Activated CD4-positive, alpha-beta memory T cell treated with anti-CD3 and anti-CD28 coated beads, Interleukin-2, amount 10 ng/mL, durations not matched to agents 7 days and 5 days (primary cell): Measurements from ENCODE around the gene ABCA9. TPM values are rescaled to one million over a fixed set of nuclear protein-coding genes. Genes with fewer than 3 reads are reported as not detected.

ENCODE experiments used
- total RNA-seq, 2 experiments: library from RNA; stranded (reverse); gene quantifications; one replicate each; pipeline ENCODE4 v1.2.3, GENCODE V29; 2021

The ABCA9 gene
- total RNA-seq, 2 experiments from 2014 or later, result 0.05 TPM; not detected in 1

Other genes with a start within 250 kb of the ABCA9 start
- not detected for gene ABCA8, start 105.5 kb downstream of the ABCA9 start, total RNA-seq
- gene ABCA6, start 81.0 kb upstream of the ABCA9 start, total RNA-seq, result under 1 TPM; 0.13 to 0.30 TPM
- gene ABCA10, start 167.9 kb upstream of the ABCA9 start, total RNA-seq, result 1 to 10 TPM; 1.1 to 1.2 TPM